HG03097 (cell line): ENCODE measurements around the gene MAD1L1.
"Not testable (repeated sequence)": the region's sequence is repeated elsewhere in the genome, so short reads cannot be mapped to it uniquely, and the experiment has no call there.

ENCODE experiments used
- ATAC-seq: cut with Tn5 transposase; IDR thresholded peaks from one replicate; pipeline ENCODE4 v1.9.1; 2021; ENCODE audit not compliant: unreplicated experiment, low FRiP score

MAD1L1 gene

GRCh38 chr7:2162004-2162902, 70.5 kb downstream of the MAD1L1 start:
- ATAC-seq = not testable (repeated sequence)

- no peak for ATAC-seq
These were observed 73.6 kb downstream of the MAD1L1 start for GRCh38 chr7:2159176-2159520.

GRCh38 chr7:2158331-2159175, 74.2 kb downstream of the MAD1L1 start:
- no peak for ATAC-seq

GRCh38 chr7:2157473-2158279, 75.1 kb downstream of the MAD1L1 start:
- ATAC-seq = no peak

GRCh38 chr7:2156756-2157472, 75.8 kb downstream of the MAD1L1 start:
- ATAC-seq = no peak

- no peak for ATAC-seq
These were observed 77.9 kb downstream of the MAD1L1 start for GRCh38 chr7:2154831-2155230.

- no peak for ATAC-seq
These were observed 78.6 kb downstream of the MAD1L1 start for GRCh38 chr7:2154121-2154520.

- ATAC-seq = no peak
These were observed 80.1 kb downstream of the MAD1L1 start for GRCh38 chr7:2152646-2153045.

GRCh38 chr7:2151801-2152612, 80.7 kb downstream of the MAD1L1 start:
- ATAC-seq = no peak

GRCh38 chr7:2151237-2151636, 81.5 kb downstream of the MAD1L1 start:
- no peak for ATAC-seq

GRCh38 chr7:2150445-2150815, 82.3 kb downstream of the MAD1L1 start:
- no peak for ATAC-seq

GRCh38 chr7:2149672-2150444, 82.9 kb downstream of the MAD1L1 start:
- no peak for ATAC-seq

GRCh38 chr7:2148814-2149213, 83.9 kb downstream of the MAD1L1 start:
- ATAC-seq = no peak

GRCh38 chr7:2148189-2148588, 84.6 kb downstream of the MAD1L1 start:
- no peak for ATAC-seq

GRCh38 chr7:2146676-2147472, 85.9 kb downstream of the MAD1L1 start:
- ATAC-seq = no peak

- no peak for ATAC-seq
These were observed 86.7 kb downstream of the MAD1L1 start for GRCh38 chr7:2145835-2146580.

GRCh38 chr7:2144926-2145325, 87.8 kb downstream of the MAD1L1 start:
- ATAC-seq = no peak
